ENCODE results near the gene NECAB3. TPM values are rescaled to one million over a fixed set of nuclear protein-coding genes. Genes with fewer than 3 reads are reported as not detected.

Gene NECAB3
- total and polyA plus RNA-seq, 2 of the 13 experiments (the other 11 are each of a cell fraction or from before 2014, with no cell fraction given) = 61.5 to 65.5 TPM

DNA sequence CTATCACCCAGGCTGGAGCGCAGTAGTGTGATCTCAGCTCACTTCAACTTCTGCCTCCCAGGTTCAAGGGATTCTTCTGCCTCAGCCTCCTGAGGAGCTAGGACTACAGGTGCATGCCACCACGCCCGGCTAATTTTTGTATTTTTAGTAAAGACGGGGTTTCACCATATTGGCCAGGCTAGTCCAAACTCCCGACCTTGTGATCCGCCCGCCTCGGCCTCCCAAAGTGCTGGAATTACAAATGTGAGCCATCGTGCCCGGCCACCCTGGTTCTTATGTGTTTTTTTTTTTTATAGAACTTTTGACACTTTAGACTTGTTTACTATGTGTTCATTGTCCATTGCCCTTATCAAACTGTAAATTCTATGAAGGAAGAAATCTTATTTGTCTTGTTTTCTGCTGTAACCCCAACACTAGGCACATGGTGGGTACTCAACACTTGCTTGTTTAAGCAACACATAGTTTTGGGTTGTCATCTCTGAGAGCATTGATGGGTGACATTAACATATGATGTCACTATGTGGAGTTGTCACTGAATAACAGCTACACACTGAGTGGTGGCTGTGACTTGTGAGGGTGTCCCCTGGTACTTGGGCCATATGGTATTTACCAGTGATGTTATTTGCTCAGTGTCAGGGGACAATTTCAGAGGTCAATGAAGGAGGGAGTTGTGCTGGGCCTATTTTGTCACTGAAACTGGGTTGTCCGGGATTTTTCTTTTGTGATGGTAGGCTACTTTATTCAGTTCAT, 47.3 kb upstream of the NECAB3 start (continued):
- TF ChIP-seq HOXA7 (CRISPR knock-in tag; IDR thresholded peaks at IDR 0.05) (no peak), GABPB1 (CRISPR knock-in tag; IDR thresholded peaks at IDR 0.05) (no peak), CCAR2 (optimal IDR thresholded peaks at IDR 0.05; ENCODE audit: low read depth, low read length) (no peak), GZF1 (CRISPR knock-in tag; IDR thresholded peaks at IDR 0.05) (no peak), ZNF75D (CRISPR knock-in tag; IDR thresholded peaks at IDR 0.05; ENCODE audit: borderline replicate concordance) (no peak), FOXP1 (IDR thresholded peaks at IDR 0.05) (no peak), FOXP1 (CRISPR knock-in tag; IDR thresholded peaks at IDR 0.05) (peak; percentile 50; the same call in 1 of the 2 replicates), U2AF1 (optimal IDR thresholded peaks at IDR 0.05; ENCODE audit: low read depth, low read length) (no peak), TEAD3 (CRISPR knock-in tag; optimal IDR thresholded peaks at IDR 0.05; ENCODE audit: borderline replicate concordance) (peak; percentile 59), MEIS2 (CRISPR knock-in tag; IDR thresholded peaks at IDR 0.05) (peak; percentile 19; the same call in 1 of the 2 replicates), FOXO1 (CRISPR knock-in tag; IDR thresholded peaks at IDR 0.05) (no peak), ZNF766 (CRISPR knock-in tag; IDR thresholded peaks at IDR 0.05; ENCODE audit: borderline replicate concordance) (0 out of 2 replicates have a peak, but pooled peaks have one; percentile 4), ZNF33A (CRISPR knock-in tag; IDR thresholded peaks at IDR 0.05; ENCODE audit: borderline replicate concordance) (no peak), ZNF44 (CRISPR knock-in tag; IDR thresholded peaks at IDR 0.05) (no peak), EZH2 (conservative IDR thresholded peaks at IDR 0.05; ENCODE audit: low read depth, low read length) (no peak), U2AF2 (IDR thresholded peaks at IDR 0.05; ENCODE audit: low read depth, low read length) (no peak), ZSCAN30 (CRISPR knock-in tag; IDR thresholded peaks at IDR 0.05) (no peak), ZNF737 (CRISPR knock-in tag; IDR thresholded peaks at IDR 0.05; ENCODE audit: borderline replicate concordance) (no peak), ADNP (CRISPR knock-in tag; IDR thresholded peaks at IDR 0.05) (no peak), ZNF431 (CRISPR knock-in tag; IDR thresholded peaks at IDR 0.05; ENCODE audit: borderline replicate concordance, low read depth) (no peak), ZMYM4 (CRISPR knock-in tag; IDR thresholded peaks at IDR 0.05) (no peak), KMT2B (CRISPR knock-in tag; IDR thresholded peaks at IDR 0.05) (no peak), KAT7 (CRISPR knock-in tag; IDR thresholded peaks at IDR 0.05; ENCODE audit: borderline replicate concordance) (no peak), MEIS1 (CRISPR knock-in tag; IDR thresholded peaks at IDR 0.05; ENCODE audit: borderline replicate concordance) (no peak)
- TF ChIP-seq, protein P1, sequence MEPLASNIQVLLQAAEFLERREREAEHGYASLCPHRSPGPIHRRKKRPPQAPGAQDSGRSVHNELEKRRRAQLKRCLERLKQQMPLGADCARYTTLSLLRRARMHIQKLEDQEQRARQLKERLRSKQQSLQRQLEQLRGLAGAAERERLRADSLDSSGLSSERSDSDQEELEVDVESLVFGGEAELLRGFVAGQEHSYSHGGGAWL (CRISPR knock-in tag; IDR thresholded peaks at IDR 0.05) = no peak
- TF ChIP-seq, protein P2, sequence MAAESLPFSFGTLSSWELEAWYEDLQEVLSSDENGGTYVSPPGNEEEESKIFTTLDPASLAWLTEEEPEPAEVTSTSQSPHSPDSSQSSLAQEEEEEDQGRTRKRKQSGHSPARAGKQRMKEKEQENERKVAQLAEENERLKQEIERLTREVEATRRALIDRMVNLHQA (CRISPR knock-in tag; IDR thresholded peaks at IDR 0.05) = no peak
- TF ChIP-seq, protein P3, sequence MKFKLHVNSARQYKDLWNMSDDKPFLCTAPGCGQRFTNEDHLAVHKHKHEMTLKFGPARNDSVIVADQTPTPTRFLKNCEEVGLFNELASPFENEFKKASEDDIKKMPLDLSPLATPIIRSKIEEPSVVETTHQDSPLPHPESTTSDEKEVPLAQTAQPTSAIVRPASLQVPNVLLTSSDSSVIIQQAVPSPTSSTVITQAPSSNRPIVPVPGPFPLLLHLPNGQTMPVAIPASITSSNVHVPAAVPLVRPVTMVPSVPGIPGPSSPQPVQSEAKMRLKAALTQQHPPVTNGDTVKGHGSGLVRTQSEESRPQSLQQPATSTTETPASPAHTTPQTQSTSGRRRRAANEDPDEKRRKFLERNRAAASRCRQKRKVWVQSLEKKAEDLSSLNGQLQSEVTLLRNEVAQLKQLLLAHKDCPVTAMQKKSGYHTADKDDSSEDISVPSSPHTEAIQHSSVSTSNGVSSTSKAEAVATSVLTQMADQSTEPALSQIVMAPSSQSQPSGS (CRISPR knock-in tag; IDR thresholded peaks at IDR 0.05) = no peak
- TF ChIP-seq, protein P4, sequence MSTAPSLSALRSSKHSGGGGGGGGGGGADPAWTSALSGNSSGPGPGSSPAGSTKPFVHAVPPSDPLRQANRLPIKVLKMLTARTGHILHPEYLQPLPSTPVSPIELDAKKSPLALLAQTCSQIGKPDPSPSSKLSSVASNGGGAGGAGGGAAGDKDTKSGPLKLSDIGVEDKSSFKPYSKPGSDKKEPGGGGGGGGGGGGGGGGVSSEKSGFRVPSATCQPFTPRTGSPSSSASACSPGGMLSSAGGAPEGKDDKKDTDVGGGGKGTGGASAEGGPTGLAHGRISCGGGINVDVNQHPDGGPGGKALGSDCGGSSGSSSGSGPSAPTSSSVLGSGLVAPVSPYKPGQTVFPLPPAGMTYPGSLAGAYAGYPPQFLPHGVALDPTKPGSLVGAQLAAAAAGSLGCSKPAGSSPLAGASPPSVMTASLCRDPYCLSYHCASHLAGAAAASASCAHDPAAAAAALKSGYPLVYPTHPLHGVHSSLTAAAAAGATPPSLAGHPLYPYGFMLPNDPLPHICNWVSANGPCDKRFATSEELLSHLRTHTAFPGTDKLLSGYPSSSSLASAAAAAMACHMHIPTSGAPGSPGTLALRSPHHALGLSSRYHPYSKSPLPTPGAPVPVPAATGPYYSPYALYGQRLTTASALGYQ (CRISPR knock-in tag; IDR thresholded peaks at IDR 0.05) = no peak
